Gastrocnemius medialis (tissue), 4 donors: ENCODE results near the gene SNRPD3.
"Not testable (repeated sequence)": the region's sequence is repeated elsewhere in the genome, so short reads cannot be mapped to it uniquely, and the experiment has no call there.

Source experiments
- POLR2A ChIP-seq, 2 donors: fragments of 450-650 bp; IDR thresholded peaks; one replicate each; pipeline ENCODE4 v1.6.1; 2017; ENCODE audit warnings: antibody characterized with exemption in 2 of 2, mild to moderate bottlenecking in 2 of 2, moderate library complexity in 2 of 2
- TF ChIP-seq, protein P1 (sequence below), 5 experiments: fragments of 450-650 bp in 3 of 5; fragments of 200-600 bp in 2 of 5; sonication (generic) in 2 of 5; IDR thresholded peaks in 4 of 5; conservative IDR thresholded peaks in 1 of 5; 1 replicate in 4 of 5; 2 replicates in 1 of 5; pipeline ENCODE4 v1.5.1; 2016 to 2019; ENCODE audit warnings: antibody characterized with exemption in 5 of 5, mild to moderate bottlenecking in 3 of 5, moderate library complexity in 3 of 5

DNA sequence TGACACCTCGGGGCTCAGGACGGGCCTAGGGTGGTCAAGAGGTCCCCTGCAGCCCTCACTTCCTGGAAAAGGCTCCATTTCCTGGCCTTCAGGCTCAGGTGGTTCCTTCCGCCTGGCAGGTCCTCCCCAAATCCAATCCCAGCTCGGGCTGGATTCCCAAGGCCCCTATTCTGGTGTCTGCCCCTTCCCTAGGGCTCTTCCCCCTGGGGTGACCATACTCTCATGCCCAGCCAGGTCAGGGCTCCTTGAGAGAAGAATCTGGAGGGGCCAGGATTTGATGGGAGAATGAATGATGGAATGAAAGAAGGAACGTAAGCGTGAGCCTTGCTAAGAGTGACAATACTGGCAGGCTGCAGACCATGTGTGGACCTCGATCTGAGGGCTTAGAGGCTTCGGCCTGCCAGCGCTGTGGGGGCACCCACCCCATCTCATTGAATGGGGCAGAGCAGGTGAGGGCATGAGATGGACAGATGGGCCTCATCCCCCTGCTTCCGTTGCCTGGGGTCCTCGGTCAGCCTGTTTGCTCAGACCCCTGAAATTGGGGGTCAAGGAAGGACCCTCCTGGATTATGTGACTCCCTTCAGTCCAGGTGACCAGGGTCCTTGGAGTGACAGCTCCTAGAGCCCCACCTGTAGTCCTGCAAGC, 46.4 kb downstream of the SNRPD3 start:
- TF ChIP-seq, protein P1, sequence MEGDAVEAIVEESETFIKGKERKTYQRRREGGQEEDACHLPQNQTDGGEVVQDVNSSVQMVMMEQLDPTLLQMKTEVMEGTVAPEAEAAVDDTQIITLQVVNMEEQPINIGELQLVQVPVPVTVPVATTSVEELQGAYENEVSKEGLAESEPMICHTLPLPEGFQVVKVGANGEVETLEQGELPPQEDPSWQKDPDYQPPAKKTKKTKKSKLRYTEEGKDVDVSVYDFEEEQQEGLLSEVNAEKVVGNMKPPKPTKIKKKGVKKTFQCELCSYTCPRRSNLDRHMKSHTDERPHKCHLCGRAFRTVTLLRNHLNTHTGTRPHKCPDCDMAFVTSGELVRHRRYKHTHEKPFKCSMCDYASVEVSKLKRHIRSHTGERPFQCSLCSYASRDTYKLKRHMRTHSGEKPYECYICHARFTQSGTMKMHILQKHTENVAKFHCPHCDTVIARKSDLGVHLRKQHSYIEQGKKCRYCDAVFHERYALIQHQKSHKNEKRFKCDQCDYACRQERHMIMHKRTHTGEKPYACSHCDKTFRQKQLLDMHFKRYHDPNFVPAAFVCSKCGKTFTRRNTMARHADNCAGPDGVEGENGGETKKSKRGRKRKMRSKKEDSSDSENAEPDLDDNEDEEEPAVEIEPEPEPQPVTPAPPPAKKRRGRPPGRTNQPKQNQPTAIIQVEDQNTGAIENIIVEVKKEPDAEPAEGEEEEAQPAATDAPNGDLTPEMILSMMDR (IDR thresholded peaks at IDR 0.05 in 4 of 5, conservative IDR thresholded peaks at IDR 0.05 in 1 of 5), result not testable (repeated sequence)
- TF ChIP-seq POLR2A (IDR thresholded peaks at IDR 0.05), result not testable (repeated sequence)
